Thyroid gland (tissue), 4 donors: ENCODE measurements around the gene ZNF197. TPM values are rescaled to one million over a fixed set of nuclear protein-coding genes. Genes with fewer than 3 reads are reported as not detected.
"Not testable (repeated sequence)": the region's sequence is repeated elsewhere in the genome, so short reads cannot be mapped to it uniquely, and the experiment has no call there.

Experiments
- DNase-seq, 2 donors: peaks; one replicate each; pipeline ENCODE4 v3.0.0-alpha.2; 2019
- H3K27ac ChIP-seq, 3 donors: fragments of 200-600 bp; sonication (generic); 1 replicate in 2 of 3; 2 replicates in 1 of 3; pipeline ENCODE4 v1.5.1; 2016 to 2019; ENCODE audit warnings: mild to moderate bottlenecking in 1 of 3, moderate library complexity in 1 of 3
- H3K27me3 ChIP-seq: fragments of 200-600 bp; sonication (generic); one replicate; pipeline ENCODE4 v1.5.1; 2019
- H3K36me3 ChIP-seq, 2 donors: fragments of 200-600 bp; sonication (generic); one replicate each; pipeline ENCODE4 v1.5.1; 2016 to 2019
- H3K4me1 ChIP-seq, 2 donors: fragments of 200-600 bp; sonication (generic); one replicate each; pipeline ENCODE4 v1.5.1; 2017 to 2019
- H3K4me3 ChIP-seq, 3 donors: fragments of 200-600 bp; sonication (generic); replicated peaks in 1 of 3; 1 replicate in 2 of 3; 2 replicates in 1 of 3; pipeline ENCODE4 v1.5.1; 2016; ENCODE audit warnings: mild to moderate bottlenecking in 1 of 3
- H3K9me3 ChIP-seq: fragments of 200-600 bp; sonication (generic); one replicate; pipeline ENCODE4 v1.5.1; 2017
- CTCF ChIP-seq, 6 experiments: fragments of 200-600 bp in 3 of 6; fragments of 450-650 bp in 3 of 6; sonication (generic) in 3 of 6; IDR thresholded peaks; one replicate each; pipeline ENCODE4 v1.5.1; 2016 to 2019; ENCODE audit warnings: antibody characterized with exemption in 6 of 6, mild to moderate bottlenecking in 2 of 6, inconsistent platforms in 1 of 6, moderate library complexity in 1 of 6
- POLR2A ChIP-seq, 2 donors: fragments of 450-650 bp; IDR thresholded peaks; one replicate each; pipeline ENCODE4 v1.6.1; 2017; ENCODE audit warnings: antibody characterized with exemption in 2 of 2, mild to moderate bottlenecking in 2 of 2, moderate library complexity in 1 of 2
- WGBS, 2 donors: methylation state at CpG; one replicate each; pipeline ENCODE4 v1.1.5; 2017; 5-methylcytosine and 5-hydroxymethylcytosine counted together
- intact Hi-C: fragments of 100-400 bp; cut with DNase I; formaldehyde crosslinking; loops from one replicate; pipeline ENCODE4 v1.15.1; 2023
- total RNA-seq, 4 donors: library from RNA; depleted of rRNA; stranded (reverse); fragments of >200 nt; gene quantifications; one replicate each; pipeline ENCODE4 v1.2.3, GENCODE V29; 2016

Gene ZNF197
- total RNA-seq, 4 donors from 2014 or later = 17.4 to 39.2 (median 26.9) TPM

- WGBS, 2 donors = 96% methylated on average over 3 of the region's 3 CpGs
- Histone ChIP-seq H3K27ac (no peak overlapping the region), H3K36me3 (peaks cover 0 to under 1% of the 10 kb centered on the region in 2 donors), H3K27me3 (no peaks in the 10 kb centered on the region), H3K4me1 (no peaks in the 10 kb centered on the region), H3K4me3 (no peak overlapping the region), H3K9me3 (no peaks in the 10 kb centered on the region)
- intact Hi-C loops = no loop called here
- DNase-seq = no peak
- TF ChIP-seq POLR2A (IDR thresholded peaks at IDR 0.05) (no peak), CTCF (IDR thresholded peaks at IDR 0.05) (no peak)
Measured at GRCh38 chr3:44665173-44665572, 40.3 kb downstream of the ZNF197 start.

- no peak for DNase-seq
- intact Hi-C loops = no loop called here
- H3K4me1 ChIP-seq = no peaks in the 10 kb centered on the region
- no peaks in the 10 kb centered on the region for H3K36me3 ChIP-seq
- WGBS, 2 donors = 87 to 90% methylated on average over 4 of the region's 4 CpGs
- H3K4me3 ChIP-seq = no peak overlapping the region
- no peaks in the 10 kb centered on the region for H3K27me3 ChIP-seq
- no peak overlapping the region for H3K27ac ChIP-seq
- TF ChIP-seq CTCF (IDR thresholded peaks at IDR 0.05) = no peak
- no peaks in the 10 kb centered on the region for H3K9me3 ChIP-seq
Measured at GRCh38 chr3:44666346-44666745, 41.5 kb downstream of the ZNF197 start.

GRCh38 chr3:44669760-44670159, 44.9 kb downstream of the ZNF197 start:
- H3K27ac ChIP-seq = no peak overlapping the region
- intact Hi-C loops = no loop called here
- no peaks in the 10 kb centered on the region for H3K36me3 ChIP-seq
- H3K4me3 ChIP-seq = no peak overlapping the region
- no peak for DNase-seq
- H3K4me1 ChIP-seq = no peaks in the 10 kb centered on the region
- TF ChIP-seq POLR2A (IDR thresholded peaks at IDR 0.05) = no peak
- TF ChIP-seq CTCF (IDR thresholded peaks at IDR 0.05) = no peak
- no peaks in the 10 kb centered on the region for H3K27me3 ChIP-seq
- 86 to 87% methylated on average over 6 of the region's 6 CpGs for WGBS, 2 donors
- no peaks in the 10 kb centered on the region for H3K9me3 ChIP-seq

- 95 to 99% methylated on average over 8 of the region's 8 CpGs for WGBS, 2 donors
- intact Hi-C loops, DNase-seq, H3K4me3 ChIP-seq, H3K27ac ChIP-seq, H3K36me3 ChIP-seq, H3K27me3 ChIP-seq, H3K4me1 ChIP-seq, H3K9me3 ChIP-seq: not testable (repeated sequence)
Measured at GRCh38 chr3:44673466-44673865, 48.6 kb downstream of the ZNF197 start.

GRCh38 chr3:44674211-44674610, 49.4 kb downstream of the ZNF197 start:
- no peak overlapping the region for H3K27ac ChIP-seq
- TF ChIP-seq POLR2A (IDR thresholded peaks at IDR 0.05) = no peak
- TF ChIP-seq CTCF (IDR thresholded peaks at IDR 0.05) = no peak
- no peaks in the 10 kb centered on the region for H3K4me1 ChIP-seq
- H3K27me3 ChIP-seq = no peaks in the 10 kb centered on the region
- DNase-seq = no peak
- H3K4me3 ChIP-seq = no peak overlapping the region
- no peaks in the 10 kb centered on the region for H3K9me3 ChIP-seq
- intact Hi-C loops = no loop called here
- WGBS, 2 donors = 46 to 64% methylated on average over 2 of the region's 2 CpGs
- H3K36me3 ChIP-seq = no peaks in the 10 kb centered on the region
